Activated CD4-positive, alpha-beta T cell treated with anti-CD3 and anti-CD28 coated beads, Interleukin-2, amount 50 U/mL, for 24 hours (primary cell): Measurements from ENCODE around the gene NEMF.
"Not testable (repeated sequence)": the region's sequence is repeated elsewhere in the genome, so short reads cannot be mapped to it uniquely, and the experiment has no call there.

Experiments
- DNase-seq, 2 donors: peaks; one replicate each; pipeline ENCODE4 v3.0.0-alpha.2; 2020; ENCODE audit warnings: low read depth in 1 of 2, low spot score in 1 of 2

NEMF gene

DNA sequence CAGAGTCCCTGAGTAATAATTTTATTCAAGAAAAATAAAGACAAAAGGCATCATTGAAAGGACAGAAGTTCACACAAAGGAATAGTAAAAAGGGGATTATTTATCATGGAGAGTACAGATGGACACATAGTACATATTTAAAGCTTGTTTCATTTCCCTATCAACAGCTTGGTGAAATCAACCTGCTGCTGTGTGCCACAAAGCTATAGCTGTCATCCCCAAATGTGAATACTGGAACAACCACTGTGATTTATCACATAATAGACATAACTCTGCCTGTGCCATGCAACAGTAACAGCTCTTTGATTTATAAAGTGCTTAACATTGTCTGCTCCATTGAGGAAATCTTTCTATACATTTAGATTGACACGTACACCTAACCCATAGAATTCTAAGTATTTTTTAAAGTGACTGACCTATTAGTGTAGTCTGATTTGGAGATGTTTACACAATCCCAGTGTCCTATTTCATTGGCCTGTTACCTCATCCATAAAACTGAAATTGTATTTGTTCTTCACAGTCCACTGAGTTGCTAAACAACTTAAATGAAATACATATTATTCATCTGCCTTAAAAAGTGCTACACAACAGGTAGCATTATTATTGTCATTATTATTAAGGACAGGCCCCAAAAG, 3.3 kb downstream of the NEMF start:
- DNase-seq = no peak

GRCh38 chr14:49828640-49829039, 23.9 kb downstream of the NEMF start:
- DNase-seq = no peak

GRCh38 chr14:49820176-49820575, 32.4 kb downstream of the NEMF start:
- DNase-seq = no peak

DNA sequence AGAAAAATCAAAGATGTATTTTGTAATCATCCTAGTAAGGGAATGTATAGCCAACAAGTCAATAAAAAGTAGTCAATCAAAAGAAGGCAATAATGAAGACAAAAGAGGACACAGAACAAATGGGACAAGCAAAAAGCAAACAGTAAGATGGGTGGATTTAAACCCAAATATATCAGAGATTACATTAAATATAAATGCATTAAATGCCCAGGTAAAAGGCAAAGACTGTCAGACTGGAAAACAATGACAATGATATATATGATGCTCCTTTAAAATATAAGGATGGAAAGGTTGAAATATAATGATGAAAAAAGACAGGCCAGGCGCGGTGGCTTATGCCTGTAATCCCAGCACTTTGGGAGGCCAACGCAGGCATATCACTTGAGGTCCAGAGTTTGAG, 35.7 kb downstream of the NEMF start:
- no peak for DNase-seq

- not testable (repeated sequence) for DNase-seq
Observed at GRCh38 chr14:49816118-49816517, 36.5 kb downstream of the NEMF start.

GRCh38 chr14:49808780-49809179, 43.8 kb downstream of the NEMF start:
- DNase-seq = no peak

DNA sequence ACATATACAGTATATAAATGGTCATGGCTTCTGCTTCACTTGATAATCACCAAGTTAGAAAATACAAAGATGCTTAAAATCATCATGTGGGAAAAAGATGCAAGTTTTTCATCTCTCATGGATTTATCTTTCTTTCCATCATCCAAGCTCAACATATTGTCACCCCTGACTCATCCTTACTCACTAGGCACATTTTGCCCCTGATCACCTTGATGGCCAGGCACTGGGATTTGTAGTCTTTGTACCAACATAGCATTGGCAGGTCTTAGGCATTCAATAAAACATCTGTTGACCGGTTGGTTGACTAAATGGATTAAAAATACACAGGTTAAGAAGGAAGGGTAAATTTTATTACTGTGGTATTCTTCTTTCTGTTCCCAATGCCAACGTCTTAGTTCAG, 56.6 kb downstream of the NEMF start:
- no peak for DNase-seq

DNA sequence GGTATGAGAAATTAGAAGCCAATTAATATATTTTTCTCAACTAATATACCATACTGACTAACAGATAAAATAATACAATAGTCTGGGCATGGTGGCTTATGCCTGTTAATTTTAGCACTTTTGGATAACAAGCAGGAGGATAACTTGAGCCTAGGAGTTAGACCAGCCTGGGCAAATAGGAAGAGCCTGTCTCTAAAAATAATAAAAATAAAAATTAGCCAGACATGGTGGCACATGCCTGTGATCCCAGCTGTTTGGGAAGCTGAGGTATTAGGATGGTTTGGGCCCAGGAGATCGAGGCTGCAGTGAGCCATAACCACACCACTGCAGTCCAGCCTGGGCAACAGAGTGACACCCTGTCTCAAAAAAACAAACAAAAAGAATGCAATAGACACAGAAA, 60.0 kb downstream of the NEMF start:
- no peak for DNase-seq

DNA sequence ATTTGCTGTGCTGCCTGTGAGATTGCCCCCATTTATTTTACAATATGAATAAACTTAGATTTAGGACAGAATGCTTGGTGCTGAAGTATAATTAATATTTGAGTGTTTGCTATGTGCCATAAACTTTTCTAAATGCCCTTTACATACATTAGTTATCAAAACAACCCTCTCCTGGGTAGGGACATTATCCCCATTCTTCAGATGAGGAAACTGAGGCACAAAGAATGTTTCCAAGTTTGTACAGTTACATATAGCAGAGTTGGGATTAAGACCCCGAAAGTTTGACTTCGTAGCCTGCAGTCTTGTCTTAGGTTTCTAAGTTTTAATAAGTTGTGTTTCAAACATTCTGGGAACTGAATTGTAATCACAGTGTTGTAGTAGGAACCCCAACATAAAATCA, 66.3 kb downstream of the NEMF start:
- no peak for DNase-seq

DNA sequence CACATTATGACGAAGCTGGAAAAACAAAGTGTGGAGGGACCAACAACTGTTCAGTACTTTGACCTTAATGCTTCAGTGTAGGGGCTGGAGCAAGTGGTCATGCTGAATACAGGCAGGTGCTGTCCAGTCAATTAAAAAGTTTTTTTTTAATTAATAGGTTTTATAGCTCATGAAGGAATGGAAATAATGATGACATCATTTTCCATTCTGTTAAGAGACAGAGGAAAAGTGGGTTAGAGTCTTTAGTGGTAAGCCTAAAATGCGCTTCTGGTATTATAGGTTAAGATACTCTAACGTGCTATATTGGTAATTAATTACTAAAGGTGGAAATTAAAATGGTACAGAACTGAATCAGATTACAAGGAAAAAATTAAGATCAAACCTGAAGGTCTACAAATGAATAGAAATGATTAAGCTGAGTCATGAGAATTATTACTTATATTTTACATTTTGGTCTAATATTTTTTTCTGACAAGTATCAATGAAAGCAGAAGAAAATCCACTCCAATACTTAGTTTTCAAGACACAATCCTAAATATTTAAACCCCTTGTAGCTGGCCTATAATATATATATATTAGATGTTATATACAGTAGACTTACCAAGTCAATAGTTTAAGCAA, 69.1 kb downstream of the NEMF start:
- no peak for DNase-seq

DNA sequence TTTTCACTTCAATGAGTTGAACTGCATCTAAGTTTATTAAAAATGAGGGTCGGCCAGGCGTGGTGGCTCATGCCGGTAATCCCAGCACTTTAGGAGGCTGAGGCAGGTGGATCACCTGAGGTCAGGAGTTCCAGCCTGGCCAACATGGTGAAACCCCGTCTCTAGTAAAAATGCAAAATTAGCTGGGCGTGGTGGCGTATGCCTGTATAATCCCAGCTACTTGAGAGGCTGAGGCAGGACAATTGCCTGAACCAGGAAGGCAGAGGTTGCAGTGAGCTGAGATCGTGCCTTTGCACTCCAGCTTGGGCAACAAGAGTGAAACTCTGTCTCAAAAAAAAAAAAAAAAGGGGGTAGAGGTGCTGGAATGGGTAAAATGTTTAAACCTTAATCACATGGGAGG, 71.5 kb downstream of the NEMF start:
- DNase-seq = not testable (repeated sequence)

DNA sequence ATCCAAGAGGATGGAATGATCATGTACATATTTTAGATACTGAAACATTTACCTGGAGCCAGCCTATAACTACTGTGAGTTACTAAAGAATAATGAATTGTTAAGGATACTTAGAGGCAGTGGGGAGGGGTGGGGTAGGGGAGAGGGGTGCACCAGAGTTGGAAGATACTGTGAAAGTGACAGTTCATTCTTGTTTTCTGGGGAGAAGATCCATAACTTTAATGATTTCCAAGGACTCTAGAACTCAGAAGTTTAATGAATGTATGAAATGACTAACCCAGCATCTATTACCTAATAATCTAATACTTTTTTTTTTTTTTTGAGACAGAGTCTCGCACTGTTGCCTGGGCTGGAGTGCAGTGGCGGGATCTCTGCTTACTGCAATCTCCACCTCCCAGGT, 74.2 kb downstream of the NEMF start:
- DNase-seq = no peak

- no peak for DNase-seq
Observed at GRCh38 chr14:49774106-49774505, 78.5 kb downstream of the NEMF start.

DNA sequence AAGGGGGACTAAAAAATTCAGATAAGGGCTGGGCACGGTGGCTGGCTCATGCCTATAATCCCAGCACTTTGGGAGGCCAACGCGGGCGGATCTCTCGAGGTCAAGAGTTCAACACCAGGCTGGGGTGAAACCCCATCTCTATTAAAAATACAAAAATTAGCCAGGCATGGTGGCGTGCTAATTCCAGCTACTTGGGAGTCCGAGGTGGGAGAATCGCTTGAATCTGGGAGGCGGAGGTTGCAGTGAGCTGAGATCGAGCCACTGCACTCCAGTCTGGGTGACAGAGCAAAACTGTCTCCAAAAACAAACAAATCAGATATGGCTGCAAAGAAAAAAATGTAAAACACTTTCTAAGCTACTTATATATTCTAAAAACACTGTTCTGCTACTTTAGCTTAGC, 80.9 kb downstream of the NEMF start:
- not testable (repeated sequence) for DNase-seq

DNA sequence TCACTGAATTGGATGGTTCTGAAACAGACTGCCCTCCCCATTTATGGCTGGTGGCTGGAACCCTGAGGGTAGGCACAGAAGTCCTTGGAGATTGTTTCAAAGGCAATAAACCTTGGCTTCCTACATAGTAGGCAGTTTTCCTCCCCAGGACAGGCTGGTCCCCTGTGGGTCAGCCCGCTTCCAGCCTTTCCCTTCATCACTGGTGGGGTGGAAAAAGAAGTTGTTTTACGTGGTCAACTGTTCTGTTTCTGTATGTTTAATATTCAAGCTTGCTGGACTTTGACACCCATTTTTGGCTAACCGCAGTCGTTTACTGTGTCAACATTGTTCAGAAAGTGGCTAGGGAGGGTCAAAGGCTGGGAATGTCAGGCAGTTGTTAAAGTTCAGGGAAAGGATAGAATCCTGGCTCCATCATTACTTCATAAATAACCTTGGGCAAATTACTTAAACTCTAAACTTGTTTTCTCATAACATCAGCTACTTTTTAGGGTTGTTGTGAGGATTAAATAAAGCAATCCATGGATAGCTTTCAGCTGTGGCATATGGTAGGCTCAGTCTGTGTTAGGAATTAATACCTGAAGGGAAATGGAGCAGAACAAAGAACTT, 82.3 kb downstream of the NEMF start:
- no peak for DNase-seq

GRCh38 chr14:49769581-49770211, 82.9 kb downstream of the NEMF start:
- DNase-seq = no peak

DNA sequence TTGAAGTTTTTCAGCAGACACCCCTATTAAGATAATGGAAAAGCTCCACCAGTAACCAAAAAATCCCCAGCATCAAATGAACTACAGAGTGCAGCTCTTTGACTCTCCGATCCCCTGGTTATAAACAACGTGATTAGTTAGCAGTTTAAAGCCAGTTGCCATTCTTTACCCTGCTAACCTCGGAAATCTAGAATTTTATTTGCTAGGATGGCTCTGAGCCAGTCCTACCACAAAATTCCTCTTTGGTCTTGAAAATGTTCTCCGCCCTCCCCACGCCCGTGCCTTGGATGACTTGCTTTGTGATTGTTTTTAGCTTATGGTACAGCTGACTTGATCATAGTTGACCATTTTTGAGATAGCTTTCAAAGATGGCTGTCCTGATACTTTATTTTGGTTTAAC, 83.4 kb downstream of the NEMF start:
- no peak for DNase-seq

DNA sequence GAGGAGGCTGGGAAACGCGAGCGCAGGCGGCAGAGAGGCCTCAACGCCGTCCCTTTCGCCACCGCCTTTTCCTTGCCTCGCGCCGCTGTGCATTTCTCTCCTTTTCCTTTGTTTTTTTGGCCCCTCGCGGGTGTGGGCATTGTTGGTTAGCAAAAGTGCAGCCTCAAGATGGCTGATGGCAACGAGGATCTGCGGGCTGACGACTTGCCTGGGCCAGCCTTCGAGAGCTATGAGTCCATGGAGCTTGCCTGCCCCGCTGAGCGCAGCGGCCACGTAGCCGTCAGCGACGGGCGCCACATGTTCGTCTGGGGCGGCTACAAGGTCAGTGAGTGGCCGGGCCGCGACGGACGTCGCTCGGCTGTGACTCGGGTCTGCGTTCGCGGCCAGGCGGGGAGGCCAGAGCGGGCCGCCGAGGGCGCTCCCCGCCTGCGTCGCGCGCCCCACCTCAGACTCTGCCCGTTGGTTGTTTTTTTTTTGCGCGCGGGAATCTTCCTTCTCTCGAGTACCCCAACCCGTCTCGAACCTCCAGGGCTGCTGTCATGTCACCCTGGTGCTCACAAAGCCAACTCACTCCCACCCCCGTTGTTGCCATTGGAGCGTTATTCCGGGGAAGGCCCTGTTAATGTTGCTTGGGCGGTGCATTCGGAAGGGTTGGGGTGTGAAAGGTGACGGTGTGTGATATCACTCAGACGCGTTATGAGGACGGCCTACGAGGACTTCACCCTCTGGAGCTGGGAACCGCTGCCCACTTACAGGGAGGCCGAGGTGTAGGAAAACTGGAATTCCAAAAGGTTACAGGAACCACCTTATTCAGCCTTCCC, 84.1 kb downstream of the NEMF start:
- DNase-seq = peak; percentile 30 to 78

DNA sequence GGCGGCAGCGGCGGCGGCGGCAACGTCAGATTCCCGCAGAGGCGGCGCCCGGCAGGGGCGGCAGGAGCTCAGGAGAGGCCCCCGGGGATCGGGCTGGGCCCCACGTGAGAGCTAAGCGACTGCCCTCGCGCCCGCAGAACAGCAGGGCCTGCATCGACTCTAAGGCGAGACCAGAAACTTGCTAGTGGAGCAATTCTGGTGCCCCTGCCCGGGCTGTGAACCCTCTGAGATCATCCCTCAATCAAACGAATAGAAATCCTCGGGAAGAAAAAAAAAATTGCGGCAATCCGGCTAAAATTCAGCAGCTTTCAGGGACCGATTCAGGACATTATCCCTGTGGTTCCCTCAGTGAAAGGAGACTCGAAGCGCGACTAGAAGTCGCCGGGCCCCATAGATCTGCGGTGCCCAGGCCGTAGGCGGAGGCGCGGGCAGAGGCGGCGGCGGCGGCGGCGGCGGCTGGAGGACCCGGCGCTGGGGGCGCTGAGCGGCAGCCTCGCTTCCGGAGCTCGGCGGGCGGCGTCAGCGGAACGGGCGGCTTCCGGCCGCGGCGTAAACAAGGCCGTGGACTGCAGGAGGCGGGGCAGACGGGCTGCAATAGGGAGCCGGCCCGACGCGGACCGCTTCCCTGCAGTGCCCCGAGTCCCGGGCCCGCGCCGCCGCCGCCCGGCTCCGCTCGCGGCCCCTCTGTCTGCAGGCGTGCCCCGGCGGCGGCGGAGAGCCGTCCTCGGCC, 84.9 kb downstream of the NEMF start, which contains the start of gene KLHDC2:
Gene KLHDC2, plus strand, starts transcription at position 583 of the 730 bp plus-strand sequence. CDS start 316 bp downstream, outside the sequence.
- DNase-seq = peak; percentile 71 to 78

GRCh38 chr14:49767270-49767570, 85.4 kb downstream of the NEMF start:
- DNase-seq = no peak

DNA sequence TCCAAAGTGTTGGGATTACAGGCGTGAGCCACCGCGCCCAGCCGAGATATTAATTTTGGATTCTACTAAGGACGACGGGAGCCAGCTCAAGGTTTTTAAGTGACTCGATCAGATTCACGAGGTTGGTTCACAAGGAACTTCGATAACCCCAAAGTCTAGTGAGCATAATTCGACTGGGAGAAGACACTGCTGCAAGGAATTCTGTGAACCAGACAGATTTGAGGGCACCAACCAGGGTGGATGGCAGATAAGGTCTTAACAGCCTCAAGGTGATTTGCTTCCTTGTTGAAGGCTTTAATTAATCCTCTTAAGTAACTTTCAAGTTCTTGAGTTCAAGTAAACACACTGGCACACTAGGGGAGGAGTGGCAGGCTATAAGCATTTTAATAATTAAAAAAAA, 85.7 kb downstream of the NEMF start:
- DNase-seq = no peak
